Measurements from ENCODE around the gene CHRNA4.

DNA sequence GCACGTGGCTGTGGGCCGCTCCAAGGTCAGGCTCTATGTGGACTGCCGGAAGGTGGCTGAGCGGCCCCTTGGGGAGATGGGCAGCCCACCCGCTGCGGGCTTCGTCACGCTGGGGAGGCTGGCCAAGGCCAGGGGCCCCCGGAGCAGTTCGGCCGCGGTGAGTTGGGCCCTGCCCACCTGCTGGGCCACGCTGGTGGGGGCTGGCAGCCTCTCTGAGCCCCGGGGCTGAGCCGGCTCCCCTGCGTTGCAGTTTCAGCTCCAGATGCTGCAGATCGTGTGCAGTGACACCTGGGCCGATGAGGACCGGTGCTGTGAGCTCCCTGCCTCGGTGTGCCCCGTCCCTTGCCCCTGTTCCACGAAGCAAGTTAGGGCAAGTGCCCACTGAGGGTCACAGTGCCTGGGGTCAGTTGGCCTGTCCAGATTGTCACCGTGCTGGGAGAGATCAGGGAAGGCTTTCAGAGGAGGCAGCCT is 41.1 kb downstream of the CHRNA4 start:
- TF ChIP-seq POLR2A (IDR thresholded peaks at IDR 0.05; ENCODE audit: low read depth, low read length) (no peak), TAF1 (IDR thresholded peaks at IDR 0.05; ENCODE audit: borderline replicate concordance, low read depth, low read length) (no peak), POLR2AphosphoS5 (IDR thresholded peaks at IDR 0.05; ENCODE audit: low read depth, low read length) (no peak)

All from GM12892 (cell line).